HG03175 (cell line): ENCODE measurements around the gene SETD6.

Source experiments
- ATAC-seq: cut with Tn5 transposase; IDR thresholded peaks from one replicate; pipeline ENCODE4 v1.9.1; 2021; ENCODE audit warnings: mild to moderate bottlenecking, moderate library complexity; ENCODE audit not compliant: unreplicated experiment

Gene SETD6

GRCh38 chr16:58507195-58507962, 7.9 kb upstream of the SETD6 start:
- no peak for ATAC-seq

- ATAC-seq: no peak
Measured at GRCh38 chr16:58507963-58508670, 7.2 kb upstream of the SETD6 start.

- ATAC-seq: no peak
Measured at GRCh38 chr16:58508671-58509251, 6.6 kb upstream of the SETD6 start.

GRCh38 chr16:58509256-58510096, 5.8 kb upstream of the SETD6 start:
- no peak for ATAC-seq

- no peak for ATAC-seq
Measured at GRCh38 chr16:58510097-58510775, 5.1 kb upstream of the SETD6 start.

- ATAC-seq: no peak
Measured at GRCh38 chr16:58510776-58511628, 4.3 kb upstream of the SETD6 start.

- ATAC-seq: no peak
Measured at GRCh38 chr16:58511933-58512815, 3.1 kb upstream of the SETD6 start.

GRCh38 chr16:58513874-58514273, 1.4 kb upstream of the SETD6 start:
- ATAC-seq: no peak

GRCh38 chr16:58515871-58516767, 802 bp downstream of the SETD6 start:
- ATAC-seq: peak; percentile 37

GRCh38 chr16:58516768-58517107, 1.4 kb downstream of the SETD6 start:
- ATAC-seq: no peak

GRCh38 chr16:58518083-58518979, 3.0 kb downstream of the SETD6 start:
- ATAC-seq: peak; percentile 33

- no peak for ATAC-seq
Measured at GRCh38 chr16:58518980-58519368, 3.7 kb downstream of the SETD6 start.

- no peak for ATAC-seq
Measured at GRCh38 chr16:58519707-58520106, 4.4 kb downstream of the SETD6 start.

GRCh38 chr16:58530179-58530578, 14.9 kb downstream of the SETD6 start:
- no peak for ATAC-seq

GRCh38 chr16:58532414-58532813, 17.1 kb downstream of the SETD6 start:
- no peak for ATAC-seq

GRCh38 chr16:58533751-58534470, 18.6 kb downstream of the SETD6 start:
- ATAC-seq: no peak
